Fibroblast of lung (primary cell): ENCODE results near the gene FBXW5.

Source experiments
- EZH2 ChIP-seq: IDR thresholded peaks from 2 replicates; pipeline ENCODE4 v1.5.1; 2012; ENCODE audit warnings: low read length, control low read depth, mild to moderate bottlenecking; ENCODE audit errors: missing control alignments
- TF ChIP-seq, protein P1 (sequence below), 2 donors: IDR thresholded peaks in 1 of 2; conservative IDR thresholded peaks in 1 of 2; 1 replicate in 1 of 2; 2 replicates in 1 of 2; pipeline ENCODE4 v1.5.1; 2011 to 2012; ENCODE audit warnings: low read length in 2 of 2, control low read depth in 1 of 2, inconsistent platforms in 1 of 2, low read depth in 1 of 2, mild to moderate bottlenecking in 1 of 2

GRCh38 chr9:136972335-136972734 lies 27.8 kb upstream of the FBXW5 start:
- TF ChIP-seq, protein P1, sequence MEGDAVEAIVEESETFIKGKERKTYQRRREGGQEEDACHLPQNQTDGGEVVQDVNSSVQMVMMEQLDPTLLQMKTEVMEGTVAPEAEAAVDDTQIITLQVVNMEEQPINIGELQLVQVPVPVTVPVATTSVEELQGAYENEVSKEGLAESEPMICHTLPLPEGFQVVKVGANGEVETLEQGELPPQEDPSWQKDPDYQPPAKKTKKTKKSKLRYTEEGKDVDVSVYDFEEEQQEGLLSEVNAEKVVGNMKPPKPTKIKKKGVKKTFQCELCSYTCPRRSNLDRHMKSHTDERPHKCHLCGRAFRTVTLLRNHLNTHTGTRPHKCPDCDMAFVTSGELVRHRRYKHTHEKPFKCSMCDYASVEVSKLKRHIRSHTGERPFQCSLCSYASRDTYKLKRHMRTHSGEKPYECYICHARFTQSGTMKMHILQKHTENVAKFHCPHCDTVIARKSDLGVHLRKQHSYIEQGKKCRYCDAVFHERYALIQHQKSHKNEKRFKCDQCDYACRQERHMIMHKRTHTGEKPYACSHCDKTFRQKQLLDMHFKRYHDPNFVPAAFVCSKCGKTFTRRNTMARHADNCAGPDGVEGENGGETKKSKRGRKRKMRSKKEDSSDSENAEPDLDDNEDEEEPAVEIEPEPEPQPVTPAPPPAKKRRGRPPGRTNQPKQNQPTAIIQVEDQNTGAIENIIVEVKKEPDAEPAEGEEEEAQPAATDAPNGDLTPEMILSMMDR (conservative IDR thresholded peaks at IDR 0.05 in 1 of 2, IDR thresholded peaks at IDR 0.05 in 1 of 2; ENCODE audit: low read depth in 1 of 2, low read length in 2 of 2): no peak
- no peak for TF ChIP-seq EZH2
